Chondrocyte (in vitro differentiated cells): ENCODE results near the gene MTA1. TPM values are rescaled to one million over a fixed set of nuclear protein-coding genes. Genes with fewer than 3 reads are reported as not detected.

Source experiments
- DNase-seq: peaks from one replicate; pipeline ENCODE4 v3.0.0; 2021; ENCODE audit warnings: mixed read lengths, low spot score
- H3K27ac Mint-ChIP-seq: one replicate; pipeline ENCODE4 v1.8.0; 2021; ENCODE audit warnings: mild to moderate bottlenecking, moderate library complexity, mixed read lengths; ENCODE audit not compliant: unreplicated experiment
- H3K27me3 Mint-ChIP-seq: 2 replicates; pipeline ENCODE4 v1.8.0; 2021; ENCODE audit warnings: low read depth, mixed read lengths
- H3K36me3 Mint-ChIP-seq: 2 replicates; pipeline ENCODE4 v1.8.0; 2021; ENCODE audit warnings: low read depth, mixed read lengths
- H3K4me1 Mint-ChIP-seq: 2 replicates; pipeline ENCODE4 v1.8.0; 2021; ENCODE audit warnings: low read depth, mild to moderate bottlenecking, mixed read lengths
- H3K4me3 Mint-ChIP-seq: one replicate; pipeline ENCODE4 v1.8.0; 2021; ENCODE audit warnings: mild to moderate bottlenecking, moderate library complexity, mixed read lengths; ENCODE audit not compliant: unreplicated experiment
- H3K9me3 Mint-ChIP-seq: 2 replicates; pipeline ENCODE4 v1.8.0; 2021; ENCODE audit warnings: low read depth, mixed read lengths
- CTCF ChIP-seq: fragments of 200-600 bp; sonication (generic); IDR thresholded peaks from 2 replicates; pipeline ENCODE4 v1.5.0; 2021; ENCODE audit warnings: antibody characterized with exemption, mild to moderate bottlenecking, moderate library complexity
- total RNA-seq: library from RNA; stranded (reverse); gene quantifications from 3 replicates; pipeline ENCODE4 v1.2.1, GENCODE V29; 2021

Gene MTA1
- total RNA-seq, 1 donor from 2014 or later = 83.6 TPM

- no peak for TF ChIP-seq CTCF
- H3K9me3 Mint-ChIP-seq = no peaks in the 10 kb centered on the region
- no peaks in the 10 kb centered on the region for H3K27me3 Mint-ChIP-seq
- no peaks in the 10 kb centered on the region for H3K4me1 Mint-ChIP-seq
- DNase-seq = peak; percentile 83
- peak overlapping the region; percentile 70 for H3K27ac Mint-ChIP-seq
- no peak overlapping the region for H3K4me3 Mint-ChIP-seq
- H3K36me3 Mint-ChIP-seq = no peaks in the 10 kb centered on the region
These were observed 80.6 kb downstream of the MTA1 start for GRCh38 chr14:105500036-105500725.

- H3K4me3 Mint-ChIP-seq = no peak overlapping the region
- no peaks in the 10 kb centered on the region for H3K9me3 Mint-ChIP-seq
- no peaks in the 10 kb centered on the region for H3K27me3 Mint-ChIP-seq
- no peaks in the 10 kb centered on the region for H3K36me3 Mint-ChIP-seq
- DNase-seq = peak; percentile 55
- H3K4me1 Mint-ChIP-seq = no peaks in the 10 kb centered on the region
- no peak for TF ChIP-seq CTCF
- H3K27ac Mint-ChIP-seq = no peak overlapping the region
These were observed 81.1 kb downstream of the MTA1 start for GRCh38 chr14:105500726-105501101.

- no peaks in the 10 kb centered on the region for H3K27me3 Mint-ChIP-seq
- no peaks in the 10 kb centered on the region for H3K36me3 Mint-ChIP-seq
- H3K4me1 Mint-ChIP-seq = no peaks in the 10 kb centered on the region
- no peak for TF ChIP-seq CTCF
- H3K27ac Mint-ChIP-seq = no peak overlapping the region
- peak; percentile 55 for DNase-seq
- H3K9me3 Mint-ChIP-seq = no peaks in the 10 kb centered on the region
- H3K4me3 Mint-ChIP-seq = no peak overlapping the region
These were observed 82.1 kb downstream of the MTA1 start for GRCh38 chr14:105501504-105502291.

- Mint-ChIP-seq H3K36me3 (no peaks in the 10 kb centered on the region), H3K9me3 (no peaks in the 10 kb centered on the region), H3K4me3 (no peak overlapping the region), H3K4me1 (no peaks in the 10 kb centered on the region), H3K27ac (no peak overlapping the region), H3K27me3 (peaks cover 2% of the 10 kb centered on the region)
- no peak for TF ChIP-seq CTCF
- peak; percentile 77 for DNase-seq
These were observed 83.0 kb downstream of the MTA1 start for GRCh38 chr14:105502446-105503295.

- Mint-ChIP-seq H3K4me3 (no peak overlapping the region), H3K9me3 (no peaks in the 10 kb centered on the region), H3K27ac (no peak overlapping the region), H3K27me3 (peaks cover 6% of the 10 kb centered on the region), H3K4me1 (no peaks in the 10 kb centered on the region), H3K36me3 (no peaks in the 10 kb centered on the region)
- TF ChIP-seq CTCF = no peak
- DNase-seq = peak; percentile 85
These were observed 83.6 kb downstream of the MTA1 start for GRCh38 chr14:105503296-105503640.
